NCI-H1092 treated with DMSO at 0.1 percent for 48 hours (cell line): ENCODE results near the gene CLK3.

ENCODE experiments used
- DNase-seq: peaks from one replicate; lab custom pipeline; 2025; lab: John Stamatoyannopoulos, UW

Gene CLK3

DNA sequence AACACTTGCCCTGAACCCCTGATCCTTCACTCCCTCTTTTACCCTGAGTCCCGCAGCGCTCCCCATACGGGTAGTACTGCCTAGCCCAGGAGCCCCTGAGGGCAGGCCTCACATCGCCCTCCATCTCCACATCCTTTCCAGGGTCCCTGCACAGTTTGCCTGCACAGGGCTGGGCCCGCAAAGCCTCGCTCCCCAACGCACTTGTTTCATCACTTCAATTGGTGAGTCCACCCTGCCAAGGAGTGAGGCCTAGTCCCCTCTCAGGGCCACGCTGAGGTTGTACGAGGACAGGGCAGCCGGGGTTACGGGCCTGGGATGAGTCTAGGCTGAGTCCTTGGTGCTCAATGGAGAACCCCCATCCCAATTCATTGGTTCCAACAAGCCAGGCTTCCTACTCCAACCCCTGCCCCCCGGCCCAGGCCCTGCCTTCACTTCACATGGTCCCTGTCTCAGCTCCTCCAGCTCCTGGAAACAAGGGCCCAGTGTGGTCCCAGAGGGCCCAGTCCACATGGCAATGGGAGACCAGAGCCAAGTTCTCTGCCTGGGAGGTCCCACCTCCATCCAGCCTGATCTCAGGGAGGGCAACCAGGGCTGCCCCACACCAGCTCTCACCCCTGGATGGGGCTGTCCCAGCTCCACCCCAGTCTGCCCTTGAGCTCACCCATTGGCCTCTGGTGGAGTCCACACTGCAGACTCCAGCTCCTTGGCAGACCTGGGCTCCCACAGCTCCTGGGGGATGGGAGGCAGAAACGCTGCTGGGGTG, 12.4 kb upstream of the CLK3 start:
- no peak for DNase-seq

GRCh38 chr15:74603789-74604705, 11.6 kb upstream of the CLK3 start:
- DNase-seq = no peak

DNA sequence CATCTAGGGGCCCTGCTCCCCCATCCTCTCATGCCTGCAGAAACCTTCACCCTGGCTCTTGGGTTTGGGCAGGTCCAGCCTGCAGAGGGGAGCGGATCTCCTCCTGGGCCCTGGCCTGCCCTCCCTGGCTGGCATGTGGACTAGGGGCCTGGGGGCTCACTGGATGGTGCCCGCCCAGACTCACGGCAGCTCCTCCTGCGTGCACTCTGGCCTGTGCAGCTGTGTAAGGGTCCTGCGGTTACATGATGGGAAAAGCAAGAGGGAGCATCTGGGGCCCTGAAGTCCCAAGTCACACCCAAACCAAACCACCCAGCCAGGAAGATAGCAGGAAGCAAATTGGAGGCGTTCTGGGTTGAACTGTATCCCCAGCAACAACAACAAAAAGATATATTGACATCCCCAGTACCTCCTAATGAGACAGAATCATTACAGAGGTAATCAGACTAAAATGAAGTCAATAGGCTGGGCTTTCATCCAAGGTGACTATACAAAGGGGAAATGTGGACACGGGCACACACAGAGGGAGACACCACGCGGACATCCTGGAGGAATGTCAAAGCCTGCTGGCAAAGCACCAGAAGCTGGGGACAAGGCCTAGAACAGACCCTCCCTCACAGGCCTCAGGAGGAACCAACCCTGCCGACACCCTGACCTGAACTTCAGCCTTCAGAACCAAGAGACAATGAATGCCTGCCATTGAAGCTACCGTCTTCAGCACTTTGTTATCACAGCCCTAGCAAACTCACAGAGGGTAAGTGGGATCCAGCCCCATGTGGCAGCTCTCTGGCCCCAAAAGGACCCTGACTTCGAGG, 10.4 kb upstream of the CLK3 start:
- peak; percentile 42 for DNase-seq

- DNase-seq = no peak
These were observed 9.9 kb upstream of the CLK3 start for GRCh38 chr15:74605795-74606150.

GRCh38 chr15:74608786-74609185, 6.8 kb upstream of the CLK3 start:
- no peak for DNase-seq

DNA sequence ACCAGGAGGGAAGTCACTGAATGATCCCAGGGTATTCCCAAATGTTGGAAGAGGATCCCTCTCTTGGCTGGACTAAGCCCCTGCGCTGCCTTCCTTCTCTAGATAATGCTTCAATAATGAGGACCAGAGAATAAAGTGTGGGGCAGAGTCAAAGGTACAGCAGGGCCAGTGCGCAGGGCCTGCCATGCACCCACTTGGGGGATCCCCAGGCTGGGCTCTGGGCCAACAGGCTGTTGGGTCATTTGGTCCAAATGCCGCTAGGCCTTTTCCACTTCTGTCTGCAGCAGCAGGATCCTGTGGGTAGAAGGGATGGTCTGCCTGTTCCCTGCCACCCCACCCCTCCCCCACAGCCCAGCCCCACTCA, 5.7 kb upstream of the CLK3 start:
- DNase-seq = no peak

DNA sequence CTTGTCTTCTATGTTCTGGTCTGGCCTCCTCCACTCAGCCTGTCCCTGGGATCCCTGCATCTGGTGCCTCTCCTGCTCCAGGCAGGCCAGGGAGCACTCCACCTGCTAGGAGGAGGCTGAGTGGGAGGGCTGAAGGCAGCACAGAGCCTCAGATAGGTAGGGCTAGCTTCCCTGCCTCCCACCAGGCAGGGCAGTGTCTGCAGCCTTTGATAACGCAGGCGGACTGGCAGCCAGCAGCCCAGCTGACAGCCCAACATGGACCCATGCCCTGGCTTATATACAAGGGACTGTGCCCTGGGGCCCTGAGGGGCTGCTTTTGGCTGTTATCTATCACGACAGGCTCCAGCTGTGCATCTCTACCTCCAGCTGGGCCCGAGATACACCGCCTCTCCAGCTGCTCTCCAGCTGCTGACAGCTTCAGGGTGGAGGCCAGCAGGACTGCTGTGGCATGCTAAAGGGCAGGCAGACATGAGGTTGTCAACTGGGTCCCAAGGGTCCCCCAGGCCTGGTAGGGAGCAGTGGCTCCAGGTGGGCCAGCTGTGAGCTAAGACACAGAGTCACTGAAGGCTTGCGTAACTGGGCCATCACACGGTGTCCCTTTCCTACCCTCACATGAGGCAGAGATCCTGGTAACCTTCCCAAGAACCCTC, 5.2 kb upstream of the CLK3 start:
- DNase-seq = no peak

- DNase-seq = no peak
These were observed 4.3 kb upstream of the CLK3 start for GRCh38 chr15:74611341-74611740.

DNA sequence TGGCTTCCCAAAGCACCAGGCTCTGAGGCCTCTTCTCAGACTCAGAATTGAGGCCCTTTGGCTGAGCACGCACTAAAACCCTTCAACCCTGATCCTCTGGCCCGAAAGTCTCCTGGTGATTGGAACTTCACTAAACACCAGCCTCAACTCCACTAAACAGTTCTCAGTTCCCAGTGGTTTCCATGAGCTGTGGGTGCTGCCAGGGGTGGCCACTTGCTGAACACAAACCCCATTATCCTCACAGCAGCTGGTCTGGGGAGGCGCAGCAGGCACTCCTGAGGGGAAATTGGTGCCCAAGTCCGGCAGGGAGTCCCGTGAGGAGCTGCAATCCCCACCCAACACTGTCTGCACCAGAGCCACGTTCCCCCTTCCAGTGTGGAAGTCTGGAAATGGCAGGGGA, 3.8 kb upstream of the CLK3 start:
- no peak for DNase-seq

DNA sequence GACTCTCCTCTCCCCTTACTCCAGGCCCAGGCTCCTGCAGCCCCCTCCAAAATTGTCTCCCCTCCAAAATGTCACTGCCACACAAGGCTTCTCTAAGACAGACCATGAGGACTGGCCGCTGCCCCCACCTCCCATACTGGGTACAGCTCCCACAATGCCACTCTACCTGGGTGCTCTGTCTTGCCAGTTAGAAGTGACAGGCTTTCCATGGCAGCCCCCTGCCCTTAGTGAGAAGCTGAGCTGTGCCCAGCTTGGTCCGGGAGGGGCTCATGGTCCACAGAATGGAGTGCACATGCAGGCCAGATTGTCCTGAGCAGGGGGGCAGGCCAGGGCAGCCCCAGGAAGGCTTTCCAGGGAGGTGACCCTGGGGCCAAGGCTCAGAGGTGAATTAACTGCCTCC, 3.0 kb upstream of the CLK3 start:
- no peak for DNase-seq

GRCh38 chr15:74613089-74613952, 2.3 kb upstream of the CLK3 start:
- no peak for DNase-seq

DNA sequence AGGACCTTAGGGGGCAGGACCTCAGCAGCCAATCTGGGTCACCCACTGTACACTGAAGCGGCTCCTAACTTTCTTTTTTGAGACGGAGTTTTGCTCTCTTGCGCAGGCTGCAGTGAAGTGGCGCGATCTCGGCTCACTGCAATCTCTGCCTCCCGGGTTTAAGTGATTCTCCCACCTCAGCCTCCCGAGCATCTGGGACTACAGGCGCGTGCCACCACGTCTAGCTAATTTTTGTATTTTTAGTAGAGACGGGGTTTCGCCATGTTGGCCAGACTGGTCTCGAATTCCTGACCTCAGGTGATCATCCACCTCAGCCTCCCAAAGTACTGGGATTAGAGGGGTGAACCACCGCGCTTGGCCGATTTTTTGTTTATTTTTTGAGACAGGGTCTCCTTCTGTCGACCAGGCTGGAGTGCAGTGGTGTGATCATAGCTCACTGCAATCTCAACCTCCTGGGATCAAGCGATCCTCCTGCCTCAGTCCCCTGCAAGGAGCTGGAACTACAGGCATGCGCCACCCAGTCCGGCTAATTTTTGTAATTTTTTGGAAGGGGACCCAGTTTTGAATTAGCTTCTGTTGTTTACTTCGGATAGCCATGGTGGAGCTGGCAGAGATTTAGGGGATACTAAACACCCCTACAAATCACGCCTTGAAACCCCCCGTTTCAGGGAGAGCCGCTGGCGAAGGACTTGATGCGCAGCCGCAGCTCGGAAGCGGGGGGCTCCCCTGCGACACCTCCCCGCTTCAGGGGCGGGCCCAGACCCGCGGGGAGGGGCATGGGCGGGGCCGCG, 1.5 kb upstream of the CLK3 start:
- DNase-seq = no peak

GRCh38 chr15:74614744-74615507, 710 bp upstream of the CLK3 start:
- peak; percentile 48 for DNase-seq

DNA sequence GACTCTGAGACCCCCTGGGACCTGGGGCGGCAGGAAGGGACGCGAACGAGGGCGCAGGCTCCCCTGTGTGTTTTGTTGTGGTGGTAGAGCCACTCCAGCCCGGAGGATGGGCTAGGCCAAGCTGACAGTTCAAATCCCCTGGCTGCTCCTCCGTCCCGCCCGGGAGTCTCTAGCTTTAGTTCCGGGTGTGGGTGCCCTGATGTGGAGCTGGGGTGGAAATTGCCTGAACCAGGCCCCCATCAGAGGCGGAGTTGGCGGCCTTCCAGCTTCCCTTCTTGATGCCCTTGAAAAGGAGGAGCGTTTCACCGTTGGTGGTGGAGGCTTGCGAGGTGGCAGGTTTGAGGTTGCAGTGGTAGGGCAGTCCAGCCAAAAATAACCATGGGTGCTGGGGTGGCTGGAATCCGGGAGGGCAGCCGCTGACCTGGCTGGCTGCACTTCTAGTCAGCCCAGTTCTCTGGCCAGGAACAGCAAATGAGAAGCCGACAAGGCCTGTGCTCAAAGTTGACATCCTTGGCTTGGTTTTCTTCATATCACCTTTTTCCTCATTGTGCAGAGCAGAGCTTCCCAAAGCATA, 817 bp downstream of the CLK3 start:
- DNase-seq = no peak

DNA sequence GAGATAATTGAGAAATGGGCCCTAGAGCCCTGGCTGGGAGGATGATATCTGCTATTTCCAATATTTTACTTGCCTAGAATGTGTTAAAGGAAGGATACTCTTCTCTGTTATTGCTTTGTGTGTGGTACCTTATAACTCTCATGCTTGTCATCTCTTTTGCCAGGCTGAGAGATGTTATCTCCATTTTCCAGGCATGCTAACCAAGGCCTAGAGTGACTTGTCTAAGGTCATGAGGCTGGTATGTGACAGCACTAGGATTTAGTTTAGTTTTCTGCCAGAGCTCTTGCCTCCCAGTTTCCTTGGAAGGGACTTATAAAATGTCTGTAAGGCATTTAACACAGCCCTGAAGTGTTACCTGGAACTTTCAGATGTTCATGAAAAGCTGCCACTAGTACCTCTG, 1.4 kb downstream of the CLK3 start:
- DNase-seq = no peak

DNA sequence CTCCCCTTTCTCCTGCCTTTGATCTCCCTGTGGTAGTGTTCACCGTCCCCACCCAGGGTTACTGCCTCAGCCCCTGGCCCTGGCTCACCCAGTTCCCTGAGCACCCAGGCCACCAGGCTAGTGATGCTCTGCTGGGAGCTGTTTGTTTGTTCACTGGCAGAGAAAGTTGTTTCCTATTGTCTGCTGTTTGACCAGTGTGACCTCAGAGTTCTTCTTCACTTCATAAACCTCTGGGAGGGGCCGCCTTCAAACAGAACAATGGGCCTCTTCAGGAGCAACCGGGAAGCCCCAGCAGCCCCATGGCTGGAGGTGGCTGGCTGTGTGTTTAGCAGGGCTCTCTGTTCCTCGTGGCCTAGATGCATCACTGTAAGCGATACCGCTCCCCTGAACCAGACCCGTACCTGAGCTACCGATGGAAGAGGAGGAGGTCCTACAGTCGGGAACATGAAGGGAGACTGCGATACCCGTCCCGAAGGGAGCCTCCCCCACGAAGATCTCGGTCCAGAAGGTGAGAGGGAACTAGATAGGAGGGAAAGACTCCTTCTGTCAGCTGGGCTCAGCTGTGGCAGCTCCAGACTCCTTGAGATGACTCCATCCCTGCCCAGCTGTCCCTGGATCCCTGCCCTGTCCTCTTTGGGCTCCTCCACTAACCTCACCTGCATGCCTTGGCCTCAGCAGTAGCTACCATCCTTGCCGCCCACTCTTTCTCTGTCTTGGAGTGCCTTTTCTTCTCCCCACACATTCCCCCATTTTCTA, 3.4 kb downstream of the CLK3 start:
- DNase-seq = no peak

GRCh38 chr15:74619916-74620635, 4.4 kb downstream of the CLK3 start:
- no peak for DNase-seq
